Calu3 (cell line): ENCODE results near the gene RBM42. TPM values are rescaled to one million over a fixed set of nuclear protein-coding genes. Genes with fewer than 3 reads are reported as not detected.
"Not testable (repeated sequence)": the region's sequence is repeated elsewhere in the genome, so short reads cannot be mapped to it uniquely, and the experiment has no call there.

Source experiments
- BruUV-seq: library from RNA; stranded (reverse); fragments of 400-500 nt; replicated peaks from 2 replicates; lab custom pipeline; 2021; lab: Mats Ljungman, UMichigan
- CTCF ChIA-PET: fragments of 300-600 bp; sonication (Branson Sonifier 250); formaldehyde crosslinking; loops from one replicate; lab custom pipeline; 2022; ENCODE audit warnings: antibody characterized with exemption; lab: Charles Lee
- DNase-seq: peaks from one replicate; pipeline ENCODE4 v3.0.0; 2022
- H3K27ac Mint-ChIP-seq: one replicate; pipeline ENCODE4 v1.8.0; 2022; ENCODE audit warnings: mixed read lengths; ENCODE audit not compliant: unreplicated experiment
- H3K27me3 Mint-ChIP-seq: one replicate; pipeline ENCODE4 v1.8.0; 2022; ENCODE audit warnings: mixed read lengths; ENCODE audit not compliant: unreplicated experiment
- H3K36me3 Mint-ChIP-seq: one replicate; pipeline ENCODE4 v1.8.0; 2022; ENCODE audit warnings: mild to moderate bottlenecking, moderate library complexity, mixed read lengths; ENCODE audit not compliant: insufficient read depth, unreplicated experiment
- H3K4me1 Mint-ChIP-seq: one replicate; pipeline ENCODE4 v1.8.0; 2022; ENCODE audit warnings: mild to moderate bottlenecking, low read depth, mixed read lengths; ENCODE audit not compliant: unreplicated experiment
- H3K4me3 Mint-ChIP-seq: one replicate; pipeline ENCODE4 v1.8.0; 2022; ENCODE audit warnings: mild to moderate bottlenecking, low read depth, moderate library complexity, mixed read lengths; ENCODE audit not compliant: unreplicated experiment
- H3K9me3 Mint-ChIP-seq: one replicate; pipeline ENCODE4 v1.8.0; 2022; ENCODE audit warnings: low read depth, mixed read lengths; ENCODE audit not compliant: unreplicated experiment
- CTCF ChIP-seq: fragments of 200-600 bp; IDR thresholded peaks from one replicate; pipeline ENCODE4 v1.8.0; 2022; ENCODE audit warnings: antibody characterized with exemption; ENCODE audit not compliant: unreplicated experiment
- intact Hi-C: fragments of 100-400 bp; cut with micrococcal nuclease; formaldehyde crosslinking; loops from one replicate; pipeline ENCODE4 v1.10.0; 2022; ENCODE audit not compliant: unreplicated experiment
- total RNA-seq: library from RNA; stranded (reverse); gene quantifications from 2 replicates; pipeline ENCODE4 v1.2.3, GENCODE V29; 2022

Gene RBM42
- total RNA-seq, 1 experiment from 2014 or later, result 148 TPM

- no peak overlapping the region for H3K27ac Mint-ChIP-seq
- DNase-seq, result no peak
- CTCF ChIA-PET, result no interaction called here
- H3K36me3 Mint-ChIP-seq, result peaks cover 6% of the 10 kb centered on the region
- peaks cover 8% of the 10 kb centered on the region for H3K4me1 Mint-ChIP-seq
- intact Hi-C loops, result no loop called here
- no TSS peak for BruUV-seq
- peaks cover 7% of the 10 kb centered on the region for H3K9me3 Mint-ChIP-seq
- no peak for TF ChIP-seq CTCF
- H3K27me3 Mint-ChIP-seq, result peaks cover 11% of the 10 kb centered on the region
- H3K4me3 Mint-ChIP-seq, result no peak overlapping the region
Observed at GRCh38 chr19:35601971-35602370, 26.9 kb upstream of the RBM42 start.

- H3K4me1 Mint-ChIP-seq, CTCF ChIA-PET, H3K36me3 Mint-ChIP-seq, BruUV-seq, H3K4me3 Mint-ChIP-seq, DNase-seq, H3K9me3 Mint-ChIP-seq, H3K27me3 Mint-ChIP-seq, intact Hi-C loops: not testable (repeated sequence)
- H3K27ac Mint-ChIP-seq, result peak overlapping the region; percentile 43
Observed at GRCh38 chr19:35604436-35604835, 24.4 kb upstream of the RBM42 start.

GRCh38 chr19:35607170-35607569 lies 21.7 kb upstream of the RBM42 start:
- BruUV-seq, DNase-seq, H3K9me3 Mint-ChIP-seq, H3K27ac Mint-ChIP-seq, H3K36me3 Mint-ChIP-seq, H3K27me3 Mint-ChIP-seq, H3K4me3 Mint-ChIP-seq, intact Hi-C loops, H3K4me1 Mint-ChIP-seq: not testable (repeated sequence)
- CTCF ChIA-PET, result interaction anchor here (0.6 kb wide), 1 partner anchor 49 kb away, joined by 6 read pairs; no protein-coding TSS in a partner anchor

- Mint-ChIP-seq H3K27me3 (no peaks in the 10 kb centered on the region), H3K4me3 (no peak overlapping the region), H3K36me3 (peaks cover 14% of the 10 kb centered on the region), H3K27ac (no peak overlapping the region), H3K4me1 (peaks cover 8% of the 10 kb centered on the region), H3K9me3 (peaks cover 9% of the 10 kb centered on the region)
- no peak for TF ChIP-seq CTCF
- CTCF ChIA-PET, result no interaction called here
- intact Hi-C loops, result no loop called here
- BruUV-seq, result no TSS peak
- no peak for DNase-seq
Observed at GRCh38 chr19:35607661-35608060, 21.2 kb upstream of the RBM42 start.

- Mint-ChIP-seq H3K4me1 (peaks cover 8% of the 10 kb centered on the region), H3K27me3 (no peaks in the 10 kb centered on the region), H3K36me3 (peaks cover 20% of the 10 kb centered on the region), H3K9me3 (peaks cover 9% of the 10 kb centered on the region), H3K27ac (no peak overlapping the region), H3K4me3 (no peak overlapping the region)
- no peak for TF ChIP-seq CTCF
- intact Hi-C loops, result no loop called here
- CTCF ChIA-PET, result no interaction called here
- no TSS peak for BruUV-seq
- DNase-seq, result no peak
Observed at GRCh38 chr19:35608251-35608650, 20.6 kb upstream of the RBM42 start.
